ENCODE results near the gene GPR65.

DNA sequence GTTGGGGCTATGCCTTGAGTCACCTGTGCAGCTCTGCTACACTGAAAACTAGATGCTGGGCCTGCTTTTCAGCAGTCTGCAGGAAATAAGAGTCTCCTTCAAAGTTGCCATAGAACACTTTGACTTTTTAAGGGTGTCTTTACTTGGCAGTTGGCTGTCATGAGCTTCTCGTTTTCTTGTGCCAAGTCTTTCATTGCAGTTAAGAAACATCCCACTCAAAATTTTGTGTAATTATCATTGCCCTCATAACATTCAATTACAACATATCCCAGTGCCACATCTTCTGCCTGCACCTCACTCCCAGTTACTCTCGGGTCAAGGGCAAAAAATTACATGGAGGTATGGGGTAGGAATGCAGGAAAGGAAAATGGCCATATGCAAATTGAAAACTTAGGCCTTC, 29.1 kb downstream of the GPR65 start:
- TF ChIP-seq, protein P1, sequence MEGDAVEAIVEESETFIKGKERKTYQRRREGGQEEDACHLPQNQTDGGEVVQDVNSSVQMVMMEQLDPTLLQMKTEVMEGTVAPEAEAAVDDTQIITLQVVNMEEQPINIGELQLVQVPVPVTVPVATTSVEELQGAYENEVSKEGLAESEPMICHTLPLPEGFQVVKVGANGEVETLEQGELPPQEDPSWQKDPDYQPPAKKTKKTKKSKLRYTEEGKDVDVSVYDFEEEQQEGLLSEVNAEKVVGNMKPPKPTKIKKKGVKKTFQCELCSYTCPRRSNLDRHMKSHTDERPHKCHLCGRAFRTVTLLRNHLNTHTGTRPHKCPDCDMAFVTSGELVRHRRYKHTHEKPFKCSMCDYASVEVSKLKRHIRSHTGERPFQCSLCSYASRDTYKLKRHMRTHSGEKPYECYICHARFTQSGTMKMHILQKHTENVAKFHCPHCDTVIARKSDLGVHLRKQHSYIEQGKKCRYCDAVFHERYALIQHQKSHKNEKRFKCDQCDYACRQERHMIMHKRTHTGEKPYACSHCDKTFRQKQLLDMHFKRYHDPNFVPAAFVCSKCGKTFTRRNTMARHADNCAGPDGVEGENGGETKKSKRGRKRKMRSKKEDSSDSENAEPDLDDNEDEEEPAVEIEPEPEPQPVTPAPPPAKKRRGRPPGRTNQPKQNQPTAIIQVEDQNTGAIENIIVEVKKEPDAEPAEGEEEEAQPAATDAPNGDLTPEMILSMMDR (conservative IDR thresholded peaks at IDR 0.05; ENCODE audit: low read depth, low read length), result no peak
- TF ChIP-seq EZH2 (IDR thresholded peaks at IDR 0.05; ENCODE audit: low read length, unreplicated experiment) (no peak), EZH2phosphoT487 (IDR thresholded peaks at IDR 0.05; ENCODE audit: borderline replicate concordance, low read length) (no peak)
